ENCODE results near the gene PCDHGA12. TPM values are rescaled to one million over a fixed set of nuclear protein-coding genes. Genes with fewer than 3 reads are reported as not detected.
"Not testable (repeated sequence)": the region's sequence is repeated elsewhere in the genome, so short reads cannot be mapped to it uniquely, and the experiment has no call there.

PCDHGA12 gene
- total and polyA plus RNA-seq, 10 of the 15 experiments (the other 5 are each of a cell fraction or from before 2014, with no cell fraction given), result 0.04 to 0.79 (median 0.36) TPM; not detected in 2

GRCh38 chr5:141431286-141431685, 979 bp downstream of the PCDHGA12 start (continued):
- TF ChIP-seq BMI1 (IDR thresholded peaks at IDR 0.05; ENCODE audit: borderline replicate concordance) (no peak), RAD21 (IDR thresholded peaks at IDR 0.05; ENCODE audit: insufficient read depth, low read depth, low read length) (no peak), KAT2A (conservative IDR thresholded peaks at IDR 0.05; ENCODE audit: control insufficient read depth, low read depth, low read length) (no peak), SMAD5 (IDR thresholded peaks at IDR 0.05; ENCODE audit: low read depth) (no peak), FOXM1 (IDR thresholded peaks at IDR 0.05; ENCODE audit: low read depth, low read length) (no peak), TCF7 (IDR thresholded peaks at IDR 0.05; ENCODE audit: borderline replicate concordance) (no peak)
- TF ChIP-seq, protein P1, sequence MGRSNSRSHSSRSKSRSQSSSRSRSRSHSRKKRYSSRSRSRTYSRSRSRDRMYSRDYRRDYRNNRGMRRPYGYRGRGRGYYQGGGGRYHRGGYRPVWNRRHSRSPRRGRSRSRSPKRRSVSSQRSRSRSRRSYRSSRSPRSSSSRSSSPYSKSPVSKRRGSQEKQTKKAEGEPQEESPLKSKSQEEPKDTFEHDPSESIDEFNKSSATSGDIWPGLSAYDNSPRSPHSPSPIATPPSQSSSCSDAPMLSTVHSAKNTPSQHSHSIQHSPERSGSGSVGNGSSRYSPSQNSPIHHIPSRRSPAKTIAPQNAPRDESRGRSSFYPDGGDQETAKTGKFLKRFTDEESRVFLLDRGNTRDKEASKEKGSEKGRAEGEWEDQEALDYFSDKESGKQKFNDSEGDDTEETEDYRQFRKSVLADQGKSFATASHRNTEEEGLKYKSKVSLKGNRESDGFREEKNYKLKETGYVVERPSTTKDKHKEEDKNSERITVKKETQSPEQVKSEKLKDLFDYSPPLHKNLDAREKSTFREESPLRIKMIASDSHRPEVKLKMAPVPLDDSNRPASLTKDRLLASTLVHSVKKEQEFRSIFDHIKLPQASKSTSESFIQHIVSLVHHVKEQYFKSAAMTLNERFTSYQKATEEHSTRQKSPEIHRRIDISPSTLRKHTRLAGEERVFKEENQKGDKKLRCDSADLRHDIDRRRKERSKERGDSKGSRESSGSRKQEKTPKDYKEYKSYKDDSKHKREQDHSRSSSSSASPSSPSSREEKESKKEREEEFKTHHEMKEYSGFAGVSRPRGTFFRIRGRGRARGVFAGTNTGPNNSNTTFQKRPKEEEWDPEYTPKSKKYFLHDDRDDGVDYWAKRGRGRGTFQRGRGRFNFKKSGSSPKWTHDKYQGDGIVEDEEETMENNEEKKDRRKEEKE (IDR thresholded peaks at IDR 0.05), result no peak

DNA sequence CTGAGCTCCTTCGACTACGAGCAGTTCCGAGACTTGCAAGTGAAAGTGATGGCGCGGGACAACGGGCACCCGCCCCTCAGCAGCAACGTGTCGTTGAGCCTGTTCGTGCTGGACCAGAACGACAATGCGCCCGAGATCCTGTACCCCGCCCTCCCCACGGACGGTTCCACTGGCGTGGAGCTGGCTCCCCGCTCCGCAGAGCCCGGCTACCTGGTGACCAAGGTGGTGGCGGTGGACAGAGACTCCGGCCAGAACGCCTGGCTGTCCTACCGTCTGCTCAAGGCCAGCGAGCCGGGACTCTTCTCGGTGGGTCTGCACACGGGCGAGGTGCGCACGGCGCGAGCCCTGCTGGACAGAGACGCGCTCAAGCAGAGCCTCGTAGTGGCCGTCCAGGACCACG, 2.0 kb downstream of the PCDHGA12 start:
- H4K20me1 ChIP-seq (ENCODE audit: control insufficient read depth, insufficient read depth); H3K4me1 ChIP-seq (ENCODE audit: control insufficient read depth, insufficient read depth, low read length); in situ Hi-C loops (cut with MboI); FAIRE-seq; BruUV-seq (replicated peaks); ATAC-seq; POLR2A ChIA-PET; H3K36me3 ChIP-seq (ENCODE audit: control insufficient read depth in 2 of 2, insufficient read depth in 2 of 2, low read length in 1 of 2); H3K9ac ChIP-seq (ENCODE audit: control insufficient read depth, insufficient read depth, low read length); H3K27me3 ChIP-seq (replicated peaks in 1 of 2; ENCODE audit: control insufficient read depth in 2 of 2, insufficient read depth in 2 of 2, low read length in 1 of 2); H3K79me2 ChIP-seq (ENCODE audit: control insufficient read depth, insufficient read depth, low read length); H3K4me3 ChIP-seq; RAD21 ChIA-PET (ENCODE audit: unreplicated experiment); H2AFZ ChIP-seq (ENCODE audit: control insufficient read depth, low read depth, low read length); DNase-seq (ENCODE audit: low read depth, low spot score); H3K27ac ChIP-seq (ENCODE audit: control insufficient read depth, insufficient read depth); H3K4me2 ChIP-seq (ENCODE audit: control insufficient read depth, insufficient read depth); intact Hi-C loops (cut with micrococcal nuclease; ENCODE audit: unreplicated experiment): not testable (repeated sequence)
- CTCF ChIA-PET, result interaction anchor here (2.6 to 2.9 kb wide), 2 partner anchors 11 to 131 kb away, joined by 36 to 46 read pairs; partner anchors contain the start of gene PCDHGA11
- SMC1A ChIA-PET (ENCODE audit: uncharacterized antibody, unreplicated experiment), result interaction anchor here (0.6 kb wide), 1 partner anchor 92 kb away, joined by 3 read pairs; no protein-coding TSS in a partner anchor
- H3K9me3 ChIP-seq (replicated peaks; ENCODE audit: control insufficient read depth, insufficient read depth, low read length), result peaks cover 16% of the 10 kb centered on the region; the same call in 2 of the 3 replicates
- WGBS (ENCODE audit: insufficient coverage, insufficient replicate concordance, low lambda C conversion rate, missing lambda C conversion rate), result 99% methylated on average over 16 of the region's 38 CpGs

DNA sequence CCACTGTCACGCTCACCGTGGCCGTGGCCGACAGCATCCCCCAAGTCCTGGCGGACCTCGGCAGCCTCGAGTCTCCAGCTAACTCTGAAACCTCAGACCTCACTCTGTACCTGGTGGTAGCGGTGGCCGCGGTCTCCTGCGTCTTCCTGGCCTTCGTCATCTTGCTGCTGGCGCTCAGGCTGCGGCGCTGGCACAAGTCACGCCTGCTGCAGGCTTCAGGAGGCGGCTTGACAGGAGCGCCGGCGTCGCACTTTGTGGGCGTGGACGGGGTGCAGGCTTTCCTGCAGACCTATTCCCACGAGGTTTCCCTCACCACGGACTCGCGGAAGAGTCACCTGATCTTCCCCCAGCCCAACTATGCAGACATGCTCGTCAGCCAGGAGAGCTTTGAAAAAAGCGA, 2.4 kb downstream of the PCDHGA12 start:
- H3K9ac ChIP-seq (ENCODE audit: control insufficient read depth, insufficient read depth, low read length); intact Hi-C loops (cut with micrococcal nuclease; ENCODE audit: unreplicated experiment); SMC1A ChIA-PET (ENCODE audit: uncharacterized antibody, unreplicated experiment); ATAC-seq; H2AFZ ChIP-seq (ENCODE audit: control insufficient read depth, low read depth, low read length); CTCF ChIA-PET; FAIRE-seq; in situ Hi-C loops (cut with MboI); H3K27me3 ChIP-seq (replicated peaks in 1 of 2; ENCODE audit: control insufficient read depth in 2 of 2, insufficient read depth in 2 of 2, low read length in 1 of 2); DNase-seq (ENCODE audit: low read depth, low spot score); H3K79me2 ChIP-seq (ENCODE audit: control insufficient read depth, insufficient read depth, low read length); H3K27ac ChIP-seq (ENCODE audit: control insufficient read depth, insufficient read depth); H3K36me3 ChIP-seq (ENCODE audit: control insufficient read depth in 2 of 2, insufficient read depth in 2 of 2, low read length in 1 of 2); RAD21 ChIA-PET (ENCODE audit: unreplicated experiment); H4K20me1 ChIP-seq (ENCODE audit: control insufficient read depth, insufficient read depth); H3K4me2 ChIP-seq (ENCODE audit: control insufficient read depth, insufficient read depth); H3K4me1 ChIP-seq (ENCODE audit: control insufficient read depth, insufficient read depth, low read length); BruUV-seq (replicated peaks); H3K4me3 ChIP-seq; POLR2A ChIA-PET: not testable (repeated sequence)
- H3K9me3 ChIP-seq (replicated peaks; ENCODE audit: control insufficient read depth, insufficient read depth, low read length), result peaks cover 13% of the 10 kb centered on the region; the same call in 2 of the 3 replicates
- 80% methylated on average over 22 of the region's 29 CpGs for WGBS (ENCODE audit: insufficient coverage, insufficient replicate concordance, low lambda C conversion rate, missing lambda C conversion rate)

Measured in GM12878 (cell line).